ENCODE measurements around the gene SUN2. TPM values are rescaled to one million over a fixed set of nuclear protein-coding genes. Genes with fewer than 3 reads are reported as not detected.

SUN2 gene
- total RNA-seq, 4 donors from 2014 or later: 177 to 423 (median 312) TPM

GRCh38 chr22:38734421-38735100 lies 21.2 kb downstream of the SUN2 start:
- Histone ChIP-seq H3K27ac (peak overlapping the region; percentile 83 to 92 (median 88)), H3K4me3 (peak overlapping the region in 1 of 4 donors; percentile 23), H3K36me3 (peaks cover 8 to 60% of the 10 kb centered on the region in 2 donors), H3K27me3 (no peaks in the 10 kb centered on the region), H3K9me3 (no peaks in the 10 kb centered on the region), H3K4me1 (peaks cover 38 to 46% of the 10 kb centered on the region in 2 donors)
- no peak for ATAC-seq
- no peak for DNase-seq
- TF ChIP-seq POLR2A (IDR thresholded peaks at IDR 0.05): no peak
- TF ChIP-seq CTCF (IDR thresholded peaks at IDR 0.05 in 4 of 5, conservative IDR thresholded peaks at IDR 0.05 in 1 of 5): no peak
- in situ Hi-C loops (cut with MboI; ENCODE audit: low sequenced_read_pairs in 4 of 4): no loop called here
- intact Hi-C loops (cut with DNase I; ENCODE audit: low total_unique reads): loop anchor here (1.0 to 10.0 kb wide), 3 partner anchors 17 to 230 kb away; partner anchors contain the start of gene DDX17

- H3K9me3 ChIP-seq: no peaks in the 10 kb centered on the region
- H3K27me3 ChIP-seq: no peaks in the 10 kb centered on the region
- peak; percentile 30 to 48 for TF ChIP-seq POLR2A (IDR thresholded peaks at IDR 0.05)
- no peak for TF ChIP-seq CTCF (IDR thresholded peaks at IDR 0.05 in 4 of 5, conservative IDR thresholded peaks at IDR 0.05 in 1 of 5)
- in situ Hi-C loops (cut with MboI; ENCODE audit: low sequenced_read_pairs in 4 of 4) (no loop called here), intact Hi-C loops (cut with DNase I; ENCODE audit: low total_unique reads) (loop anchor here (1.0 to 10.0 kb wide), 5 partner anchors 15 to 229 kb away; partner anchors contain the start of gene DDX17)
- peaks cover 4 to 60% of the 10 kb centered on the region in 2 donors for H3K36me3 ChIP-seq
- H3K27ac ChIP-seq: peak overlapping the region; percentile 83 to 92 (median 88)
- no peak overlapping the region for H3K4me3 ChIP-seq
- ATAC-seq (peak; percentile 81 to 87), DNase-seq (peak; percentile 92 to 98)
- H3K4me1 ChIP-seq: peaks cover 38 to 39% of the 10 kb centered on the region in 2 donors
Measured at GRCh38 chr22:38733724-38734381, 21.9 kb downstream of the SUN2 start.

- TF ChIP-seq POLR2A (IDR thresholded peaks at IDR 0.05) (no peak), CTCF (IDR thresholded peaks at IDR 0.05 in 4 of 5, conservative IDR thresholded peaks at IDR 0.05 in 1 of 5) (peak; percentile 62 to 86 (median 71))
- H3K36me3 ChIP-seq: peaks cover 2 to 60% of the 10 kb centered on the region in 2 donors
- intact Hi-C loops (cut with DNase I; ENCODE audit: low total_unique reads) (loop anchor here (1.0 to 10.0 kb wide), 3 partner anchors 15 to 229 kb away; partner anchors contain the start of gene DDX17), in situ Hi-C loops (cut with MboI; ENCODE audit: low sequenced_read_pairs in 4 of 4) (no loop called here)
- peak overlapping the region; percentile 83 to 92 (median 88) for H3K27ac ChIP-seq
- peaks cover 38% of the 10 kb centered on the region in 2 donors for H3K4me1 ChIP-seq
- H3K9me3 ChIP-seq: no peaks in the 10 kb centered on the region
- no peak for DNase-seq
- H3K27me3 ChIP-seq: no peaks in the 10 kb centered on the region
- H3K4me3 ChIP-seq: no peak overlapping the region
- ATAC-seq: peak; percentile 18 to 22
Measured at GRCh38 chr22:38733329-38733723, 22.5 kb downstream of the SUN2 start.

- intact Hi-C loops (cut with DNase I; ENCODE audit: low total_unique reads) (loop anchor here (2.0 to 10.0 kb wide), 2 partner anchors 14 to 228 kb away; partner anchors contain the start of gene DDX17), in situ Hi-C loops (cut with MboI; ENCODE audit: low sequenced_read_pairs in 4 of 4) (no loop called here)
- peak in 1 of 2 donors; percentile 17 for ATAC-seq
- Histone ChIP-seq H3K27me3 (no peaks in the 10 kb centered on the region), H3K27ac (peak overlapping the region; percentile 83 to 92 (median 88)), H3K36me3 (peaks cover 6 to 60% of the 10 kb centered on the region in 2 donors), H3K9me3 (no peaks in the 10 kb centered on the region), H3K4me3 (no peak overlapping the region), H3K4me1 (peaks cover 38% of the 10 kb centered on the region in 2 donors)
- DNase-seq: peak in 1 of 2 donors; percentile 38
- TF ChIP-seq CTCF (IDR thresholded peaks at IDR 0.05 in 4 of 5, conservative IDR thresholded peaks at IDR 0.05 in 1 of 5) (no peak), POLR2A (IDR thresholded peaks at IDR 0.05) (no peak)
Measured at GRCh38 chr22:38732251-38732815, 23.5 kb downstream of the SUN2 start.

All from gastrocnemius medialis (tissue), 4 donors.